Coronary artery (tissue), 2 donors: Measurements from ENCODE around the gene SCFD2.
A peak's percentile ranks its signal among the peaks of the same experiment; 100 is the strongest.

Experiments
- DNase-seq: peaks from one replicate; pipeline ENCODE4 v3.0.0-alpha.2; 2017; ENCODE audit warnings: low spot score
- H3K27ac ChIP-seq, 2 donors: fragments of 200-600 bp; sonication (generic); one replicate each; pipeline ENCODE4 v1.5.1; 2016 to 2019
- H3K4me3 ChIP-seq: fragments of 200-600 bp; sonication (generic); 2 replicates; pipeline ENCODE4 v1.5.1; 2016; ENCODE audit warnings: mild to moderate bottlenecking, moderate library complexity
- CTCF ChIP-seq: fragments of 200-600 bp; sonication (generic); IDR thresholded peaks from one replicate; pipeline ENCODE4 v1.5.1; 2019; ENCODE audit warnings: antibody characterized with exemption

SCFD2 gene

DNA sequence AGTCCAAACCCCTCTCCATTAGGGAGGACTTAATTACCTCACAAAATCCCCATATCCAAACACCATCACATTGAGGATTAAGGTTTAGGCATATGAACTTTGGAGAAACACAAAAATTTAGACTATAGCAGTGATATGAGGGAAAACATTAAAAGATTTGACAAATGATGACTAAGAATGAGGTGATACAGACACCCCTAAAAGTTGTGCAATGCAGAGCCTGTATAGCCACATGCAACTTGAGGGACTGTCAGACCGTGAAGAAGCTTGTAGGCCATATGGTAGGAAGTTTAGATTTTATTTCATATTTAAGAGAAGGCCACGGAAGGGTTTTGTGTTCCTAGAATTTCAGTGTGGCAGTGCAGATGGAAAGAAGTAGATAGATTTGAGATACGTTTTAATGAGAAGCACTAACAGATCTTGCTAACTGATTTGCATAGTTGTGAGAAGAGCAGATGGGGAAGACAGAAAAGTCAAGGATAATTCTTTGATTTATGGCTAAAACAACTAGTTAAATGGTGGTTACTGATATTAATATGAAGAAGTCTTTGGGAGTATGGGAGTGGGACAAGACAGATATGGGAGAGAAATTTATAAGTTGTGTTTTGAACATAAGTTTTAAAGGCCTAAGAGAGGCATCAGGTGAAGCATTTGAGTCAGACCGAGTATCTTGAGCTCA is 6.1 kb upstream of the SCFD2 start:
- Histone ChIP-seq H3K4me3 (no peak overlapping the region), H3K27ac (no peak overlapping the region)
- TF ChIP-seq CTCF, result no peak
- no peak for DNase-seq

- DNase-seq, result no peak
- no peak overlapping the region for H3K27ac ChIP-seq
- no peak overlapping the region for H3K4me3 ChIP-seq
- no peak for TF ChIP-seq CTCF
Measured at GRCh38 chr4:53371049-53371448, 5.2 kb upstream of the SCFD2 start.

DNA sequence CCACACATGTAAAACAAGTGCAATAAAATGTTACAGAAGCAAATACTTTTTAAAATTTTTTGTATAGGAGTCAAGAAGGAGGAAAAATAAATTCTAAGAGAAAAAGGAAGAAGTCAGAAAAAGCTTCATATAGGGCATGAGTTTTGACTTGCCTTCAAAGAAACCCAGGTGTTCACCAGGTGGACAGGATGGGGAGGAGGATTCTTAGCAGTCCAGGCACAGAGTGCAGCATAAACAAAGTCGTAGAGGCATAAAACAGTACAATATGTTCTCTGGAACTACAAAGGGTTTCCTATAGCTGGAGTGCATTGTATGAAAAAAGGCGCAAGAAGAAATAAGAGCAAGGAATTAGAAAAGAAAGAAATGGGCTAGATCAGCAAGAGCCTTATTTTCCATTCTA is 1.9 kb upstream of the SCFD2 start:
- H3K27ac ChIP-seq, result no peak overlapping the region
- no peak for TF ChIP-seq CTCF
- no peak for DNase-seq
- no peak overlapping the region for H3K4me3 ChIP-seq

- no peak for DNase-seq
- Histone ChIP-seq H3K4me3 (peak overlapping the region; percentile 90), H3K27ac (peak overlapping the region in 1 of 2 donors; percentile 33)
- no peak for TF ChIP-seq CTCF
Measured at GRCh38 chr4:53366301-53366716, 448 bp upstream of the SCFD2 start.

DNA sequence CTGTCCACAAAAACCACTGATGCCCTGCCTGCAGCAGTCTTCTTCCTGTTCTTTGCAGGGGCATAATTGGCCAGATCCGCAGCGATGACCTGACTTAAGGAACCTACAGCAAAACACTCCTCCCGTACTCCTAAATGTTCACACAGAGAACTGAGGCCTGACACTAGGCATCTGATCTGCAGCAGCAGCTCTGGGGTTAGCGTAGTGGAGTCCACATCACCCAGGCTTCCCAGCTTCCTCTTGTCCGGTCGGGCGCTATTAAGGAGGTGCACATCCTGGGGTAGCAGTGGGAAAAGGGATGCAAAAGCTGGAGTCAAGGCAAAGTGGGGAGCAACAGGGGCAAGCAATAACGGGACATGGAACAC is 758 bp downstream of the SCFD2 start:
- TF ChIP-seq CTCF, result no peak
- Histone ChIP-seq H3K4me3 (peak overlapping the region; percentile 90), H3K27ac (no peak overlapping the region)
- DNase-seq, result no peak

GRCh38 chr4:53364624-53365023 is 1.2 kb downstream of the SCFD2 start:
- DNase-seq, result no peak
- H3K27ac ChIP-seq, result no peak overlapping the region
- H3K4me3 ChIP-seq, result peak overlapping the region; percentile 90
- no peak for TF ChIP-seq CTCF

DNA sequence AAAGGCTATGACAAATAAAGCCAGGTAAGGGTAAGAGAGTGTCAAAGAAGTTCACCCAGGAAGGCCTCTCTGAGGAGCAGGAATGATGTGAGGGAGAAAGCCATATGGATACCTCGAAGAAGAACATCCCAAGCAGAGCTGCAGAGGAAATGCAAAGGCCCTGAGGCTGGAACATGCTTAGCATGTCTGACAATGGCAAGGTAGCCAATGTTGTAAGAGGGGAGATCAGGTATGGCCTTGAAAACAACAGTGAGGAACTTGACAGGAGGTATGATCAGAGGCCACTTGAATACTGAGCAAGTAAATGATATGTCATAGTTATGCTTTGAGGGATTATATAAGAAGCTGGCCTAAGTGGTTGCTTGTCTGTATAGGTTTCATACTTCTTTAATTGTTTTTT is 3.8 kb downstream of the SCFD2 start:
- no peak for DNase-seq
- no peak for TF ChIP-seq CTCF
- H3K27ac ChIP-seq, result no peak overlapping the region
- H3K4me3 ChIP-seq, result no peak overlapping the region
